ENCODE data around the gene METRN.

METRN gene

DNA sequence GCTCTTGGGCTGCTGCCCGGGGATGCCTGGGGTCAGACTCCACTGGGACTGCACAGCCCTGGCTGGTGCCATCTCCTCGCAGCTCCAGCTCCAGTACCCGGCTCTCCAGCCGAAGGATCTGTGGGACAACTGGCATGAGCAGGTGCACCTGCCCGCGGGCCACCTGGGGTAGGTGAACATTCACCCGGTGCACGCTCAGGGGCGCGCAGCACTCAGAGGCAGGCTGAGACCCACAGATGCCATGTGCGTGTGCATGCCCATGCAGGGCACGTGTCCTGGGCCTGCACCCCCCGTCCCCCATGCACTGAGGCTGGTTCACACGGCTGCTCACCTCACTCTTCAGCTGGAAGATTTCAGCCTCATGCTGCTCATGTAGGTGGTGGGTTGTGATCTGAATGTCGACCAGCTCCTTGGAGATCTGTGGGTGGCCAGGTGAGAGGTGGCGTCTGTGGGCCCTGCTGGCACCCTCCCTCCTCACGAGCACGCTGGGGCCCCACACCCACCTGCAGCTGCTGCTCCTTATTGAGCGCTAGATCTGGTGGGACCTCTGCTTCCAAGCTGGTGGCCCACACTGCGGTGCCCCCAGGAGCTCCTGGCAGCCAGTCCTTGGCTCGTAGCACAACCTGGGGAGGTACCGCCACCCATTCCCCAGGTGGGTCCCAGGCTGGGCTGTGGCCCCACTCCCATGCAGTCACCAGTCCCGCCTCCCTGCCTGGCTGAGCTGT is 10.7 kb downstream of the METRN start:
- no peak for DNase-seq

DNA sequence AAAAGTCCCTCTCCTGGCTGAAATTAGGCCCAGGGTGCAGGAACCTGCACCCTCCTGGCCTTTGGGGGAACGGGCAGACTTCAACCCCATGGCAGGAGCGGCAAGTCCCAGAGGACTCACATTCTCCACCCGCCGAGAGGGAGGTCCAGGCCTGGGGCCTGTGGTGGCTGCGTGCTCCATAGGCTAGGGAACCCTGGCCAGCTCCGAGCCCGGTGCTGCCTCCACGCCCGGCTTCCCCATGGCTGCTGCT is 11.2 kb downstream of the METRN start:
- DNase-seq: no peak

DNA sequence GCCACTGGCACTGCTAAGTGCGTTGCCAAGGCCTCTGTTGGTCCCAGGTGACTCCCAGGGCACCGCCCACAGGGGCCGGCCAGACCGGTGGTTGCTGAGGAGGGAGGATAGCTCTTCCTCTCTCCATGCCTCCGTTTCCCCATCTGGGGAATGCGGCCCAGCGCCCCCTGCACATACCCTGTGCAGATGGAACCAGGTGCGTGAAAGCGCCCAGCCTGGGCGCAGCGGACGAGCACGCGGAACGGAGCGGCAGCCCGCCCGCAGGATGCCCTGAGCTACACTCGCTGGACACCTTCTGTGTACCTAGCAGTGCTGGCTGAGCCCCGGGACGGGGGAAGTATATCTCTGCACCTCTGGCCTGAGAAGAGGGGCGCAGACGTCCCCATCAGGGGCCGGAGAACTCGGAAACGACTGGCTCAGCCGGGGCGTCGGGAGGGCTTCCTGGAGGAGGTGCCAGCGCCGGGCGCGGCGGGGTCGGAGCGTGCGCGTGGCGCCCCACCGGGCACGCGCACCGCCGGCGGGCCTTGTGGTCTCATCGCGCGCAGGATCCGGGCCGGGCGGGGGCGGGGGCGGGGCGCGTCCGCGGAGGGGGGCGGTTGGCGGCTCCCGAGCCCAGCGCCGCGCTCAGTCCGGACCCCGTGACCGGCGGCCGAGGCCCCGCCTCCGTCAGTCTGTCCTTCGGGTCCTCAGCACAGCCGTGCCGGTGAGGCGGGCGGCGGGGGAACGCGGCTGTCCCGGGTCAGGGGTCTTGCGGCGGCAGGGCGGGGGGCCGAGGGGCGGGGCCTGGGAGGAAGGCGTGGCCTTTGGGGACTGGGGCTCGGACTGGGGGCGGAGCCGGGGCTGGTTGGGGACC is 11.7 kb downstream of the METRN start, which contains the start of the genes CCDC78 and HAGHL:
CCDC78 (minus strand) TSS at position 6 of the 853 bp plus-strand sequence. CDS start 76 bp downstream, outside the sequence.
HAGHL (plus strand) TSS at position 669 of the 853 bp plus-strand sequence. CDS start 404 bp downstream, outside the sequence.
- no peak for DNase-seq

DNA sequence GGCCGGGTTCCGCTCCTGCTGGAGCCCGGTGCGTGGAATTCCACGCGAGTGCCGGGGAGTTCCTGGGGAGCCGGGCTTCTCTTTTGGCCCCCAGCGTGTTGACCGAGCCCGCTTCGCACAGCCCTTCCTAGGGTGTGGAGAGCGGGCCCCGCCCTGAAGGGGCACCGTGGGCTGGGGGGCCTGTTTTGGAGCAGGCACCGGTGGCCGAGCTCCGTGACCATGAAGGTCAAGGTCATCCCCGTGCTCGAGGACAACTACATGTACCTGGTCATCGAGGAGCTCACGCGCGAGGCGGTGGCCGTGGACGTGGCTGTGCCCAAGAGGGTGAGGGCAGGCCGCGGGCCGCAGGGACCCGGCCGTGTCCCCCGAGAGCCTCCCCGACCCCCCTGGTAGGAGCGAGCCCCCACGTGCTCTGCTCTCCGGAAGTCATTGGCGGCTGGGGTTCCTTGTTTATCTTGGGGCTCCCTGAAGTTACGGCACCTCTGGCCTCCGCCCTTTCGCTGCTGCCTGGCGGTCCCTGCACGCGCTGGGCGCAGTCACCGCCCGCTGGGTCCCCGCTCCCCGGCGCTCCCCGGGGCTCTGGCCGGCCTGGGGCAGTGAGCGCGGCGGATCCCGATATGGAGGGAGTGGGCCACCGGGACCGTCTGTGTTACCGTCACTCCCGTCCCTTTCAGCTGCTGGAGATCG is 12.5 kb downstream of the METRN start:
- no peak for DNase-seq

DNA sequence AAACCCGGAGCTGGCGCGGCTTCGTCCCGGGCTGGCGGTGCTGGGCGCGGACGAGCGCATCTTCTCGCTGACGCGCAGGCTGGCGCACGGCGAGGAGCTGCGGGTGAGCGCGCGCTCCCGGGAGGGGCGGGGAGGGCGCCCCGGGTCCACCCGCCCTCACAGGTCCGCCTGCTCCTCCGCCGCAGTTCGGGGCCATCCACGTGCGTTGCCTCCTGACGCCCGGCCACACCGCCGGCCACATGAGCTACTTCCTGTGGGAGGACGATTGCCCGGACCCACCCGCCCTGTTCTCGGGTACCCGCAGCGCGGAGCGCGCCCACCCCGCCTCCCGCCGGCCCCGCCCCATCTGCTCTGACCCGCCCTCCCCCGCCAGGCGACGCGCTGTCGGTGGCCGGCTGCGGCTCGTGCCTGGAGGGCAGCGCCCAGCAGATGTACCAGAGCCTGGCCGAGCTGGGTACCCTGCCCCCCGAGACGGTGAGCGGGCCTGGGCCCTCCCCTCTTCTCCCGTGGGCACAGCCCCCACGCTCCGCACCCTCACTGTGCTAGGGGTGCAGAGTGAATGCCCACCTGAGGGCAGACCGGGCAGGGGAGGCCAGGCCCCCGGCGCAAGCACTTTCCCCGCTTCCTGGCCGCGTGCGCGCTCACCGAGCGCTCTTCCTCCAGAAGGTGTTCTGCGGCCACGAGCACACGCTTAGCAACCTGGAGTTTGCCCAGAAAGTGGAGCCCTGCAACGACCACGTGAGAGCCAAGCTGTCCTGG is 13.4 kb downstream of the METRN start:
- DNase-seq: peak; percentile 38

DNA sequence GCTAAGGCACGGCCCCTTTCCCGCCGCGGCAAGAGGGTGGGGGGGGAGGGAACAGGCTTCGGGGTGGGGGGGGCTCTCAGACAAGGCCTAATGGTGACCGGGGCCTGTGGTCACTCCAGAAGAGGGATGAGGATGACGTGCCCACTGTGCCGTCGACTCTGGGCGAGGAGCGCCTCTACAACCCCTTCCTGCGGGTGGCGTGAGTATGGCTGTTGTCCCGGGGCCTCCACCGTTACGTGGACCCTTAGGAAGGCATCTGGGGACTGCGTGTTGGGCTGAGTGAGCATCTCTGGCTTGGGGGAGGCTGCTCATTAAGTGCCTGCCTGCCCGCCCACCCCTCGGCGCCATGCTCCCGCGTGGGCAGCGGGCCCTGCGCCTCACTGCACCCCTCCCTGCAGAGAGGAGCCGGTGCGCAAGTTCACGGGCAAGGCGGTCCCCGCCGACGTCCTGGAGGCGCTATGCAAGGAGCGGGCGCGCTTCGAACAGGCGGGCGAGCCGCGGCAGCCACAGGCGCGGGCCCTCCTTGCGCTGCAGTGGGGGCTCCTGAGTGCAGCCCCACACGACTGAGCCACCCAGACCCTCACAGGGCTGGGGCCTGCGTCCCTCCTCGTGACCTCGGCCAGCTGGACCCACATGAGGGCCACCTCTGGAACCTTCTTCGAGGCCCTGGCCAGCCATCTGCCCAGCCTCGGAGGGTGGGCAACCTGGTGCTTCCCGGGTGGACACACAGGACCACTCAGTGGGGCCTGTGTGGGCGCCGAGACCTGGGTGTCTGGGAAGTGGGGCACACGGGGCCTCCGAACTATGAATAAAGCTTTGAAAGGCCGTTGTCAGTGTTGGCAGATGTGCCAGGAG is 14.2 kb downstream of the METRN start:
- no peak for DNase-seq

DNA sequence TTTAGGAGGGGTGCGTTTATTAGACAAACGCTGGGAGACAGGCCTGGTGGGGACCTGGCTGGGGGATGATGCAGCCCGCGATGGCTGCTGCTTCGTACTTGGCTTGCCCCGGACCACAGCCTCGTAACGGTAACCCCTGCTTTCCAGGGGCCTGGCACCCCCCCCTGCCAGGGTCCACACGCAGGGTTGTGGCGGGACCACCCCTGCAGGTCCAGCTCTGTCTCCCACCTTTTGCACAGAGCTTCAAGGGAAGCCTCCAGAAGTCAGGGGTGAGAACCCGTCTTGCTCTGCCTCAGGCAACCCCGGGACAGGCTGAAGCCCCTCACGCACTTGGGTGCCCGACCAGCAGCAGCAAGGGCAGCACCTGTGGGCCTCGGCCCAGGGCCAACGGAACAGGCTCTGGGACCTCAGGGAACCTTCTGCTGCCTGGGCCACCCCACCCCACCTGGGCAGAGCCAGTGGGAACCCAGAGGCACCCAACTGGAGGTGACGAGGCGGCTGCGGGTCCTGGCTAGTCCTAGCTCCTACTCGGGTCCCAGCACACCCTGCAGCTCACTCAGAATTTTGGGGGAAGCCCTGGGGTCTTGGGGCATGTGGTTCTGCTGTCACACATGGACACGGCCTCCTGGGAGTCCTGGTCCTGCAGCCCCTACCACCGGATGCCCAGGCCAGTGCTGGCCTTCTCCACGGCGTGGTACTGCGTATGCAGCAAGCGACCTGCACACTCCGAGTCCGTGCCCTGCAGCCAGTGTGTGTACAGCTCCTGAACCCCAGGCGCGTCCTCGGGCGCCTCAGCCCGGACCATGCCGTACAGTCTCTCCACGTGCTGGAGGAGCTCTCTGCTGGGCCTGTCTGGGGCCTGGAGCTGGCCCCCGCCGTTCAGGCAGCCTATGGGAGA is 15.1 kb downstream of the METRN start:
- DNase-seq: no peak

DNA sequence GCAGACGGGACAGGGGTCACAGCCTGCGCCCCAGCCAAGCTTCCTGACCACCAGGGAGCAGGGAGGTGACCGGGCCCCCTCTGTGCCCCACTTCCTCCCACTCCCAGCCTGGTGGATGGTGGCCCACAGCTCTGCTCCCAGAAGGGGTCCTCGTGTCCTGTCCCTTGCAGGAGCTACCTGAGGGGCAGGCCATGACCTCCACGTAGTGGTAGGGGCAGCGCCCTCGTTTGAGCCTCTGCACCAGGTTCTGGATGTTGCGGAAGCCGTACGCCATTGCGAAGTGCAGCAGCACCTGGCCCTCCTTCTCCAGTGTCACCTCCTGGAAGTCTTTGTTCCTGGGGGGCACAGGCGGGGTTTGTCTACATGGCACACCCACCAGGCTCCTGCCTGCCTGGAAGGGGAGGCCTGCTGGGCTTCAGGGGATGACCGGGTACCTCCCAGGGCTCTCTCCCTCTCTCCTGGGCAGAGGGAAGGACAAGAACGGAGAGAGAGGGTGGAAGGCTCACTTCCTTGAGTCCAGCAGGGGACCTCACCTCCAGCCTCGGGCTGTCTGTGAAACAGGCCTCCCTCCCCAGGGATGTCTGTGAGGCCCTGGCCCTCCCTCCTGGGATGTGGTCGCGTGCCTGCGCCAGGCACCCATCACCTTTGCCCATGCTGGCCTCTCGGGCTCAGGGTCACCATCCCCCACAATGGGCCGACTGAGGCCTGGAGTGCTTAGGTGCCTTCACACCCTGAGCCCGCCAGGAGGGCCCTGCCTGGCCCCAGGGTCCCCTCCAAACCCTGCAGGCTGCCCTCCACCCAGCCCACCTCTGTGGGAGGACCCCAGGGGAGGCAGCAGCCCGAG is 16.0 kb downstream of the METRN start:
- no peak for DNase-seq

DNA sequence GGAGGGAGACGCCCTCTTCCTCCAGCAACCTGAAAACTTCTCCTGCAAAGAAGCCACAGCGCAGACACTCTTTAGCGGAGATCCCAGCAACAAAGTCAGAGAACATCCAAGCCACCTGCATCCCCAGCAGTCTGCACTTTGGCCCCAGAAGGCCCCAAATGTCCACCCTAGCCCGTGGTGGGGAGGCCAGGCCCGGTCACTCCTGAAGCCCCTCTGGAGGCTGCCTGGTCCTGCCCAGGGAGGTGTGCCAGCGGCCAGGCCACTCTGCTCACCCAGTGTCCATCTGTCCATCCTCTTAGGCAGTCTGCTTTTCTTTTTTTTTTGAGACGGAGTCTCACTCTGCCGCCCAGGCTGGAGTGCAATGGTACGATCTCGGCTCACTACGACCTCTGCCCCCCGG is 17.4 kb downstream of the METRN start:
- DNase-seq: no peak

DNA sequence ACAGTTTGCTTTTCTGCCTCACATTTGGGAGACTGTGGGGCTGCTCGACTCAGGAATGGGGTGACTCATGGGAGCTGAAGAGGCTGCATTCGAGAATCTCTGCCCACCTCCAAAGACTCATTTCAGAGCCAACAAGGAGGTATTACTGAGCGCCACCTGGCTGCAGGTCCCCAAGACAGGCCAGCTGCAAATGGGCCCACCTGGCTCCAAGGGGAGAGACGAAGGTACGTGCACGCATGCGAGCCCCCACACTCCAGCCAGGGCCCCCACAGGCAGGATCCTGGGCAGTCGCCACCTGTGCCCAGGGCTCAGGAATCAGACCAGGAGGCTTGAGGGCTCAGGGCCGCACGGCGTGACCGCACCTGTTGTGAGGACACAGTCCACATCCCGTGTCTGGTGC is 18.0 kb downstream of the METRN start:
- DNase-seq: no peak

DNA sequence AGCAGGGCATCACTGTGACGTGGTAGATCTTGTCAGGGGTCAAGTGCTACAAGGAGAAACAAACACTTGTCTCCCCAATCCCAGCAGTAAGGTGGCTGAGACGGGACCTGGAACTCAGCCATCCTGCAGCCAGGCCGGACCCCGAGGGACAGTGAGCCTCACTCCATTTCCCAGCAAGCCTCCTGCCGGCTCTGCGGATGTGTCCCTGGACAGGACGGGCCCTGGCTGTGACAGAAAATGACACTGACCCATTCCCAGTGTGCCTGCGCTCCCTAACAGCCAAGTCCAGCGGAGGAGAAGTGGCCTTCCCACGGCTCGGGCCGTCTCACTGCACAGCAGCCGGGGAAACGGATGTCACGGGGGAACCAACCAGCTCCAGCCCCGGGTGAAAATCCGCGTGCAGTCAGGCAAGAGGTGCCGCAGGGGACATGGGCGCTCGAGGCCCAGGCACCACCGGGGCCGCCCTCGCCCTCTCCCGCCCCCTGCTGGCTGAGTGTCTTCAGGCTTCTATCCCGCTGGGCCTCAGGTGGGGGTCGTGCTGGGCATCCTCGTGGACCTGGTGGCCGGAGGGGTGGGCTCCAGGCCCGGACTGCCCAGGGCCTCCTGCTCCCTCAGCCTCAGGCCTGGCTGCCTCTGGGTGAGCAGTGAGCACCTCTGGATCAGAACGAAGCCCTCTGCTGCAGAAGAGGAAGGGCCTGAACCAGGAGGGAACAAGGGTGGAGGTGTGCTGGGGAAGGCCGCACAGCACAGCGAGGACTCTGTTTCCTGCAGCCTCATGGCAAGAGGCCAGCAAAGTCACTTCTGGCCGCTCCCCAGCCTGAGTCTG is 18.7 kb downstream of the METRN start:
- DNase-seq: no peak

DNA sequence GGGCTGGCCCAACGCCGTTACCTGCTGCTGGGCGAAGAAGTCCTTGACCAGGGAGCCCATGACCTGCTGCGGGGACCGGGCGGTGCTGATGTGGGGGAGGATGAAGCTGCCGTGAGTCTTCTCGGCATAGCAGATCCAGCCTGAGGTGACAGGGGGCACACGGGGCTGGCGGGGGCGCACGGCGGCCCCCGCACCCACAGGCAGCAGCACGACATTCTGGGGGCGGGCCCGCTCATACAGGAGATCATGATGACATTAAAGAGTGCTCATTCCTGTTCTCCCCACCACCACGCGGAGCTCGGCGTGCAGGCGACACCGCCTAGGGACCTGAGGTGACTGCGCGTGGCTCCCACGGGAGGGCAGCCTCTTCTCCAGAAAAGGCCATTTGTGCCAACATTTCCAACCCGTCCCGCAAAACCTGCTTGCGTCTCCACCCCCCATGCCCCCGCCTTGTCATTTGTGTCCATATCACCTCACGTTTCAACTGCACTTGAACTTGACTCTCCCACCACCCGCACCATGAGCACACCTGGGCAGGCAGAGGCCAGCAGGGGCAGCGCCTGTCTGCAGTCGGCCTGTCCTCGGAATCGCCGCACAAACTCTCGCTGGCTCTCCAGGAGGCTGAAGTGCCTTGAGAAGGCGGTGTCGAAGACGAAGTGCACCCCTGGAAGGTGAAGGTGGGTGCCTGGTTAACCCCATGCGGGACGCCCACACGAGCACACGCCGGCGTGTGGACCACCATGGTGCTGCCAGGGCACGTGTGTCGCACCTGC is 19.5 kb downstream of the METRN start:
- DNase-seq: no peak

DNA sequence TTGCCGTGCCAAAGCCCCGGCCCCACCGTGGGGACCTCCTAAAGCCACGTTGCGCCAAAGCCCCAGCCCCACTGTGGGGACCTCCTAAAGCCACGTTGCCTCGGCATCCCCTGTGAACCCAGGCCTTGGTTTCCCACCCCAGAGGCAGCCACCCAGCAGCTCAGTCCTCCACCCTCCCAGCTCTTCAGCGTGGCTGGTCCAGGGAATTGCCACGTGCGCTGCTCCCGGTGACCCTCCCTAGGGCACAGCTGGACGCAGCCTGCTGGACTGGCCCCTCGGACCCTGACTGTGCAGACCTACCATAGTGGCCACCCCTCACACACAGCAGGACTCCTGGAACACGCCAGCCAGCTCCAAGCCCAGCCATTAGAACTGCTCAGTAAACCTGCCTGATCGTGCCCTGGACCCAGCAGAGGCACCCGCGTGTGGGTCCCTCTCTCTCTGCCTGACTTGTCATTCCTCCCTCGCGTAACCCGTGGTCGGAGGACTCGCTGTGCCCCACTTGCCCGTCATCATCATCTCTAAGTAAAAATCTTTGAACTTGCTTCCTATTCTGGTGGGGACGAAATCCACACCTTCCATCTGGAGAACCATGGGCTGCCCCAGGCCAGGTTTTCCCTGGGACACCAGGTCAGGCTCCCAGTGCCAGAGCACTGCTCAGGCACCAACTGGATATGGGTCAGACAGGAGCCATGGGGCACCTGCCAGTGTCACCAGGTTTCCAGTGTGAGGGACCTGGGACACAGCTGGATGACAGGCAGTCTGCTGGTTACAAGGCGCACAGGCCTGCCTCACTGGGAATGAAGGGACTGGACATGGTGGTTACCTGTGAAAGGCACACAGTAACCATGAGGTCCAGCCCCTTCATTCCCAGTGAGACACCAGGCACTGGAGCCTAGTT is 20.3 kb downstream of the METRN start:
- DNase-seq: no peak

DNA sequence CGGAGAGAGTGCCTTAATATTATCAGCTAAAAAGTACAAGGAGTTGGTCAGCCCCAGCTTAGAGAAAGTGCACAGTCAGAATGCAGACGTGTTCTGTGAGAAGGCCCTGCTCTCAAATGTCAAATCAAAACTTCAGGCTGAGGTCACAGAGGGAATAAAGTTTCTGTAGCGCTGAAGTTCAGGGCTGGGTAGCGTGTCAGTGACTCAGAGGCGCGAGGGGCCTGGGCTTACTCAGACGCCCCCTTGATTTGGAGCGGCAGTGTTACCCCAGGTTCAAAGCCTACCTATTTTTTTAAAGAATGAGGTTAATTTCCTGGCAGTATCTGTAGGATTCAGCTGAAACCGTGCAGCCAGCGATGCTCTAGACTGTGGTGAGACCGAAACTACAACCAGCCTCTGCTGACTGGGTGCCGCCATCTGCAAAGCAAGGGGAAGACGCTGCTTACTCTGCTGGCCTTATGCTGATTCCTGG is 21.1 kb downstream of the METRN start:
- no peak for DNase-seq

DNA sequence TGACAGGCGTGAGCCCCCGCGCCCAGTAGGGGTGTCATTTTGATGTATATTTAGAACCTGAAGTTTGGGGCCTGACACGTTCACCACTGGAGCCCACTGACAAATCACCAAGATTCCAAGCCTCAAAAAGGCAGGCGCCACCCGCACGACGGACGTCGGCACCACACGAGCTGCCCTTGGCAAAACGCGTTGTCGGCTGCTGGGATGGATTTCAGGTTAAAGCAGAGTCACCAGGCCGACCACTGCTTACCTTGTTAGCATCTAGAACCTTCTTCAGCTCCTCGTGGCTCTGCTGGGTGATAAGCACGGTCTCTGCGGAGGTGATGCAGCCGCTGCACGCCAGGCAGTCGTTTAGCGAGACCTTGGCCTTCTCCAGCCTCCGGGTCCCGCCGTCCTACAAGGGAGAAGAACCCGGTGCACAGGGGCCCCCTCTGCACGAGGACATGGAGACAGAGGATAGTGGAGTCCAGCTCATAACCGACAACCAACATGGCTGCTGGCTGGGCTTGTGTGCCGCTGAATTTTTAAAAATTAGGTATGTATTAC is 22.1 kb downstream of the METRN start:
- no peak for DNase-seq

DNA sequence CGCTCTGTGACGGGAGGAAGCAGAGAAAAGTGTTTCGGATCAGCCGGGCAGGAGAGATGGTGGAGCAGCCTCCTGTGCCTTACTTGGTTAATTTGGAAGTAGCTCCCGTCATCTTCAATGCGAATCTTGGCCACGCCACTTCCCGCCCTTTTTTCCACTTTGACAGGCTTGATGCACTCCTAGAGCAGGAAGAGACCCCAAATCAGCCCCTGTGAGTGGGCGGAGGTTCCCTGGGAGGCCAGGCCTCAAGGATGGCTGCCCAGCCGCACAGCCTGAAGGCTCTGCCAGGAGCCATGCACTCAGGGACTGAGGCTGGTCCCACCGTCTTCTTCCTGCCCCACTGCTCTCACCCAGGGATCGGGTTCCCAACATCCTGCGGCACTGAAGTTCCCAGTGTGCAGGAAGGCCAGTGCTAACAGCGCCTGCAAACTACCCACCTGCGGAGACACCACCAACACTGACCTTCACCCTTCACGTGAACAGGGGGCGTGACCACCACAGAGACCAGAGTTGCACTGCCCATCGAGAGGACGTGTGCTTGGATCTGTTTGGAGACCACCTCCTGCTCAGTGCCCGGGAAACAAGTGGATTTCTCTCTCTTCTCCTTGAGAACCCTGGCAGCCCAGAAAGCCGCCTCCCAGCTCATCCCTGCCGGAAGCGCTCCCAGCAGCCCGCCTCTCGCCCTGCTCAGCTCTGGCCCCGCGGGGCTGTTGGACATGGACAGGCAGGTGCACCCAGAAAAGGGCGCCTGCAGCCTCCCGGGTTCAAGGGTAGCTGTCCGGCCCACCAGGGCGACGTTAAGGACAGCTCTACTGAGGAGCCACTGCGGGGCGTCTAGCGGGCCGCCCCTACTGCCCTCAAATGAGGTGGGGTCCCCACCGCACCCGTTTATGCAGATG is 24.9 kb downstream of the METRN start:
- DNase-seq: no peak
